Astrocyte of the cerebellum (primary cell): Measurements from ENCODE around the gene SCNN1B.

Source experiments
- DNase-seq: peaks from one replicate; pipeline ENCODE4 v3.0.0-alpha.2; 2011; ENCODE audit warnings: low read depth
- H3K4me3 ChIP-seq: 2 replicates; pipeline ENCODE4 v1.5.1; 2011; ENCODE audit warnings: mild to moderate bottlenecking, low read depth, low read length, moderate library complexity
- in situ Hi-C: cut with HindIII; loops from 2 replicates; pipeline ENCODE4 v1.10.0; 2017; ENCODE audit warnings: low sequenced_read_pairs
- TF ChIP-seq, protein P1 (sequence below): IDR thresholded peaks from 2 replicates; pipeline ENCODE4 v1.5.1; 2012; ENCODE audit warnings: low read length, low read depth, moderate library complexity, mild to moderate bottlenecking; ENCODE audit errors: missing control alignments

Gene SCNN1B

GRCh38 chr16:23367564-23367963 is 65.5 kb downstream of the SCNN1B start:
- no peak overlapping the region for H3K4me3 ChIP-seq
- in situ Hi-C loops: no loop called here
- TF ChIP-seq, protein P1, sequence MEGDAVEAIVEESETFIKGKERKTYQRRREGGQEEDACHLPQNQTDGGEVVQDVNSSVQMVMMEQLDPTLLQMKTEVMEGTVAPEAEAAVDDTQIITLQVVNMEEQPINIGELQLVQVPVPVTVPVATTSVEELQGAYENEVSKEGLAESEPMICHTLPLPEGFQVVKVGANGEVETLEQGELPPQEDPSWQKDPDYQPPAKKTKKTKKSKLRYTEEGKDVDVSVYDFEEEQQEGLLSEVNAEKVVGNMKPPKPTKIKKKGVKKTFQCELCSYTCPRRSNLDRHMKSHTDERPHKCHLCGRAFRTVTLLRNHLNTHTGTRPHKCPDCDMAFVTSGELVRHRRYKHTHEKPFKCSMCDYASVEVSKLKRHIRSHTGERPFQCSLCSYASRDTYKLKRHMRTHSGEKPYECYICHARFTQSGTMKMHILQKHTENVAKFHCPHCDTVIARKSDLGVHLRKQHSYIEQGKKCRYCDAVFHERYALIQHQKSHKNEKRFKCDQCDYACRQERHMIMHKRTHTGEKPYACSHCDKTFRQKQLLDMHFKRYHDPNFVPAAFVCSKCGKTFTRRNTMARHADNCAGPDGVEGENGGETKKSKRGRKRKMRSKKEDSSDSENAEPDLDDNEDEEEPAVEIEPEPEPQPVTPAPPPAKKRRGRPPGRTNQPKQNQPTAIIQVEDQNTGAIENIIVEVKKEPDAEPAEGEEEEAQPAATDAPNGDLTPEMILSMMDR: no peak
- no peak for DNase-seq

- H3K4me3 ChIP-seq: no peak overlapping the region
- TF ChIP-seq, protein P1: no peak
- no peak for DNase-seq
- in situ Hi-C loops: no loop called here
Observed at GRCh38 chr16:23367988-23368387, 65.9 kb downstream of the SCNN1B start.

- no peak overlapping the region for H3K4me3 ChIP-seq
- in situ Hi-C loops: no loop called here
- no peak for DNase-seq
- TF ChIP-seq, protein P1: no peak
Observed at GRCh38 chr16:23368469-23368868, 66.4 kb downstream of the SCNN1B start.

- no peak for DNase-seq
- H3K4me3 ChIP-seq: no peak overlapping the region
- TF ChIP-seq, protein P1: no peak
- in situ Hi-C loops: no loop called here
Observed at GRCh38 chr16:23369416-23369815, 67.3 kb downstream of the SCNN1B start.

DNA sequence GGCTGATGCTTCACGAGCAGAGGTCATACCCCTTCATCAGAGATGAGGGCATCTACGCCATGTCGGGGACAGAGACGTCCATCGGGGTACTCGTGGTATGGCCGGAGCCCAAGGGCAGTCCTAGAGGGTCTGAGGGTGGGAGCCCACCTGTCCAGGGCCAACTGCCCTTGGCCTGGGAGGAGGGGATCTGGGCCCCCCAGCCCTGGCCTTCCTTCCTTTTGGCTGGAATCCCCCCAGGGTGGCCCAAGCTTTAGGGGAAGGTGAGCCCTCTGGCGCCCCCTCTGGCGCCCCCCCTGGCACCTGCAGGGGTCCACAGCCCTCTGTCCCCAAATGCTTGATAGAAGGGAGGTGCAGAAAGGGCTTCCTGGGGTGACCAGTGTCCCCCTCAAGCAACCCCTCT is 69.3 kb downstream of the SCNN1B start:
- H3K4me3 ChIP-seq: no peak overlapping the region
- TF ChIP-seq, protein P1: no peak
- no peak for DNase-seq
- in situ Hi-C loops: no loop called here

DNA sequence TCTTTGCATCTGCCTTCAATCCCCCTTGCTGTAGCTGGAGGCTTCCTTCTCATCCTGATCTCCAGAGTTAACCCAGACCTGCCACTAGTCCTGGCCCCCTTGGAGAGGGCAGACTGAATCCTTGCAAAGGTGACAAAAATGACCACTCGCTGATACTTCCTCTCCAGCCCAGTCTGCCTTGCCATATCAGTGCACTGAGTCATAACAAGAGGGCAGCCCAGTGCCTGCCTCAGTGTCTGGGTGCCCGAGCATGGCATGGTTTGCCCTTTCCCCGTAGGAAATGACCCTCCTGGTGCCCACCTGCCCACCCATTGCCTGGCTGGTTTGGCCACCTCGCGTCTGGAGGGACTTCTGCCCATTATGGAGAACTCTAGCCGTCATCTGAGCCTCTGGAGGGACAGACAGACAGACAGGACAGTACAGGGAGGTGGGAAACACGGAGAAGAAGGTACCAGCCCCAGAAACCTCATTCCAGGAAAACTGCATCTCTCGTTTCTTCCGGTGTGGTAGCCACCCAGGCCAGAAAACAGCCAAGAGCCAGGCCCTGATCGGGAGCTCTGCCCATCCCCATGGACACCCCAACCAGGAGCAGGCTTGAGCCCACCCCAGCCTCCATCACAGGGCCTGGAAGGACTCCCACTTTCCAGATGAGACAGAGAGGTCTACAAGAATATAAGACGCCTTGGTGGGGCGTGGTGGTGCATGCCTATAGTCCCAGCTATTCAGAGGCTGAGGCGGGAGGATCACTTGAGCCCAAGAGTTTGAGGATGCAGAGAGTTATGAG is 71.5 kb downstream of the SCNN1B start:
- no peak overlapping the region for H3K4me3 ChIP-seq
- TF ChIP-seq, protein P1: no peak
- in situ Hi-C loops: no loop called here
- DNase-seq: no peak
